NCI-H2196 treated with DMSO at 0.1 percent for 48 hours (cell line): Measurements from ENCODE around the gene GNAT3.

Experiments
- DNase-seq: peaks from one replicate; lab custom pipeline; 2025; ENCODE audit not compliant: unreplicated experiment; lab: John Stamatoyannopoulos, UW

GNAT3 gene

DNA sequence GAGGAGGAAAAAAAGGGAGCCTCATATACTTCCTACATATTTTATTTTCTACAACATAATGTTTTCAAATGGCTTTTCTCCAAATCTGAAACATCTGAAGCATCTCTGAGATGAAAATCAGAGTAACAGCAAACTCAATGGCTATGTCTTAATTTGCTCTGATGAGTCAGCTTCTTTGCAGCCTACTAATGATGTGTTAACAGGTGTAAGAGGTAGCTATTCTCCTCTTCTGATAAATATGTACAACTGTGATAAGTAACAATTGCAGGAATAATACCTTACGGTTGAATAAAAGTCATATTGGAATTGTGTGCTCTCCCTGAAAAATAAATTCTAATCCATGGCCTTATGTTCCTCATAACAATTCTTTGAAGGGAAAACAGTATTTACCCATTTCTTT, 45.2 kb downstream of the GNAT3 start:
- no peak for DNase-seq

DNA sequence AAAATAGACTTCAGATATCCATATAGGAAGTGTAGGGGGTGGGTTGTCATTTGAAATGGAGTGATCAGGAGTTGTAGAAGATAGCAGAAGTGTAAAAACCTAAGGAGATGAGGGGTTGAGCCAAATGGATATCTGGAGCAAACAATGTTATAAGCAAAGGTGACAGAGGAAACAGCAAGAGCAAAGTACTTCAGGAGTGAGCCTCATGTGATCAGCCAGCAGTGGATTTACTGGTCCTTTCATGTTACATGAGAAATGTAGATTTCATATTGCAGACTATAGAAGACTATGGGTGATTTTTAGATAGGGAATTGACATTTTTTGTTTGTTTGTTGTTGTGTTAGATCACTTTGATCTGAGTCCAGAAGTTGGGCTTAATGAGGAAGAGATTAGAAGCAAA, 47.7 kb downstream of the GNAT3 start:
- no peak for DNase-seq

DNA sequence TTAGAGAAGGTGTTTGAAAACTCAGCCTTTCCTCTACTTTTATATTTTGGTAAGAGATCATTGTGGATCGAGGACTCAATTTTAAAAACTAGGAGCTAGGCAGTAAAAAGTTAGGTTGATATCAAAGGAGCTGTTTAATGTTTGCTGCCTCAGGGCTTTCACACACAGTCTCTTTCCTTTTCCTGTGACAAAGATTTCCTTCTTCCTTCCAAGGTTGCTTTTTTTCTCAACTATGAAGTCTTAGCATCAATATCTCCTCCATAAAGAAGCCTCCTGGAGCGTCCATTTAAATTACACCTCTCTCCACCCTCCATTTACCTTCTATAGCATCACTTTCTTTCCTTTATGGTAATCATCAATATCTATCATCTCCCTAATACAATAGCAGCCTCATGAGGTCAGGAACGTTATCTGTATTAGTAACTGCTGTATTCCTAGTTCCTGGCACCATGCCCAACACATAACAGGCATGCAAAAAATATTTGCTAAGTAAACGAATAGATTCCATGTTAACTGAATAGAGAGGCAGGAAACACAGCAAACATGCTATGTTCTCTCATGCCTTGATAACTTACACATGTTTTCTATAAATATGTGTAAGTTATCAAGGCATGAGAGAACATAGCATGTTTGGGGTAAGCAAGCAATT, 48.5 kb downstream of the GNAT3 start:
- DNase-seq = no peak

DNA sequence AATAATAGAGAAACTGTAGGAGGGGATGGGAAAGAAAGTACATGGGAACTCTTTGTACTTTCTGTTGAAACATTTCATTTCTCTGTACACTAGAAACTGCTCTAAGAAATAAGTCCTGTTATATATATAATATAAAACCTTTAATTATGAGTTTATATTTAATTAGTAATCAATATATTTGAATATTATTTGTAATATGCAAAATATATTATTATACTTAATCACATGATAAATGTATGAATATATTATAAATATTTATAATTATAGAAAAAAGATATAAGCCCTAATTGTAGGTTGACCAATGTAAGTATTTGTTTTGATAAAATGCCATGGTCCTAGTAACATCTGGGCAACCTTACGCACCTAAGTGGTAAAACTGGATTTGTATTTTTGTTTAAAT, 51.0 kb downstream of the GNAT3 start:
- no peak for DNase-seq

DNA sequence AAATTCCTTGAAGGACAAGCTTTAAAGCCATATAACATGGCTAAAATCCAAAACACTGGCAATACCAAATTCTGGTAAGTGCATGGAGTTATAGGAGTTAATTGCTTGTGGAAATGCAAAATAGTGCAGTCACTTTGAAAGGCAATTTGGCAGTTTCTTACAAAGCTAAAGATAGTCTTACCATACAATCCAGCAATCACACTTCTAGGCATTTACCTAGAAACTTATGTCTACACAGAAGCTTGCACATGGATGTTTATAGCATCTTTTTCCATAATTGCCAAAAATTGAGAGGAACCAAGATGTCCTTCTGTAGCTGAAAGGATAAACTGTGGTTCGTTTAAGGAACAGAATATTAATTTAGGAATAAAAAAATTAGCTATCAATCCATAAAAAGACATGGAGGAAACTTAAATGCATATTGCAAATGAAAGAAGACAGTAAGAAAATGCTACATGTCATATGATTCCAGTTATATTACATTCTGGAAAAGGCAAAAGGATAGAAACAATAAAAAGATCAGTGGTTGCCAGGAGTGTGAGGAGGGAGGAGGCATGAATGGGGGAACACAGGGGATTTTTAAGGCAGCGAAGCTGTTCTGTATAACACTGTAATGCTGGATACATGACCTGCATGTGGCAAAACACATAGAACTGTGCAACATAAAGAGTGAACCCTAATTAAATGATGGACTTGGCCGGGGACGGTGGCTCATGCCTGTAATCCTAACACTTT, 51.9 kb downstream of the GNAT3 start:
- no peak for DNase-seq

DNA sequence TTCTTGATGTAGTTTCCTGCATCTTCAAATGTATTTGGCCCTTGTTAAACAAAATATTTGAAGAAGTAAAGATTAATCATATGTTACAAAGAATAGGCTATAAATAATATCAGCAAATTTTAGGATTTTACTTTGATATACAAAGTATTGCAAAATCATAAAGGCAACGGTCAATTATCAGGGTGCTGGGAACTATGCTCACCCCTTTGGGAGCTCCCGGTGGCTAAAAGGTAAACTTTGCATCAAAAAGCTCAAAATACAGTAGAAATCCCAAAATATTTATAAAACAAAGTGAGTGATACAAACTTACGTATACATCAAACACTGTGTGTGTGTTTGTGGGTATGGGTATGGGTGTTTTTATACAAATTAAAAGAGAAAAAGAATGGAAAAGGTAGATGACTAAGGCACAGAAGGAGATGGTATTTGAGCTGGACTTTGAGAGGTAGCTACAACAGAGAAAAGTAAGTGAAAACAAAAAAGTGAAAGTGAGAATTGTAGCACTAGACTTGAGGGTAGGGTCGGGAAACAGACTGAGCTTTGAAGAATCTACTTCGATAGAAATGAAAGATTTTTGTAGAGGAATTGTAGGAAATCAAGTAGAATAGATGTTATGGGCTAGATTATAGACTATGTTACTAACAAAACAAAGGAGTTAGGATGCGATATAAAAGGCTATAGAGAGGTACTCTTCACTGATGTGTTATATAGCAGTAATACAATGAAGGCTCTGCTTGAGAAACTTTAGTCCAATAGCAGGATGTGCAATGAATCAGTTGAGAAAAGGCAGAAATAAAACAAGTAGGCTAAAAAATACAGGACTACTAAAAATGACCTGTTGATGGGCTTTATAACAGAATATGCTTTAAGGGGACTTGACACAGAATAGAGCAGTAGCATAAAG, 52.8 kb downstream of the GNAT3 start:
- DNase-seq = no peak

DNA sequence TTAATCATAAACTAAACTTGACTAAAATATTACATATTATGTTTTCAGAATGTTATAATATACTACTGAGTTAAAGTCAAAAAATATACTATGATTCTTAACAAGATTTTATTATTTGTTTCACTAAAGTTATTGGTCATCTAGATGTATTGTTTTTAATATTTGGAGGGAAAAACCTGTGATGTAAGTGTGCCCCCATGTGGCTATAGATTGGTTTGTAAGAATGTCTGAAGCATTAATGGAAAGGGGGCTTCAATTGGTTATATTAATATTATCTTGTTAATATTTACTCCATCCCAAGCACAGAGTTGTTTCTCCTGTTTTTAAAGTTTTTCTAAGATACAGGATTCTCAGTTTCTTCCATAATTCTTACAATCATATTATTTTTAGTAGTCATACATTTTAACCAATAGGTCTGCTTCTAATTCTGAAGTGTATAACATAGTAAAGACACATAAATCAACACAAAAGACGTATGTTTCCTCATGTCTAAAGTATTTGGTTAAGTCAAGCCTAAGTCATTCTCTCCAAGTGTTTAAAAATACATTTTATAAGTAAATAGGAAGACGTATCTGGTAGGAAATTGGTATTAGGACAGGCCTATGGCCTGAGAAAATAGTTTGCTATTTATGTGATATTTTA, 58.0 kb downstream of the GNAT3 start:
- DNase-seq = no peak

DNA sequence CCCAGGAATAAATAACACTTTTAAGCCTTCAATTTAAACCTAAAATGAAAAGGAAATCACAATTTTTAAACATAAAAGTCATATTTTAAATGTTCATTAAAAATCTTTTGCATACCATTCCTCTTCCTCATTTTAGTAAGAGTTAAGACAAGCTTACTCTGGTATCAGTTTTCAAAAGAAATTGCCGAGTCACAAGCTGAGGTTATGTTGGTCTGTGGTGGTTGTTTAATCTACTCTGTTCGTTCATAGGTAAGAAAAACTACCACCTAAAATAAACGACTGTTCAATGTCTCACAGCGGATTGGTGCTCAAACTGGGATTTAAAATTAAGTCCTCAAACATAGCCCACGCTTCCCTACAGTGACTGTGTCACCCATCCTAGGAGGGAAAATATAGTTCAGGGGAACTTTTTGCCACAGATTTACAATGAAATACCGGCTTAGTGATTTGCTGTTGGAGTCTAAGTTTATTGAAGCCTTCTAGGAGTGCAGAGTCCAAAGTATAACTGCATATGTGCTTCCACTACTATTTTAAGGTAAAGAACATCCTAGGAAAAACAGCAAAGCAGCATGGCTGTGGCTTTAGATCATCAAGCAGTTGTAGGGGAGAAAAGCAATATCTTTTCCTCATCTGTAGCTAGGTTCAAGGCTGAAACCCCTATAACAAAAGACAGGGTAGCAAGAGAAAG, 61.1 kb downstream of the GNAT3 start:
- no peak for DNase-seq

DNA sequence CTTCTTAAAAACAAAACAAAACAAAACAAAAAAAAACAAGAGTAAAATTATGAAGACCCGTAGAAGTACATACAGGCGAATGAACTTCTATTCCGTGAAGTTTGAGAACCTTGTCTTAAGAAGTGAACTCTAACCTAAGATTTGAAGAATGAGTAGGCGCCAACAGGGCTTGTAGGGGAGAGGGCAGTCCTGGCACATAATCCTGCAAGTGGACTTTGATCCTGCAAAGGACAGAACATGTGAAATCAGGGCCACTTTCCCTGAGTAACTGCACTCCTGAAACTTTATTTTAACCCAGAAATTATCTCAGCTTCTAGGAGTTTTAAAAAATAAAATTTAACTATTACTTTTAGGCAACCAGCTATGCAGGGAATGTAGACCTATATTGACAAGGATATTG, 62.0 kb downstream of the GNAT3 start:
- DNase-seq = no peak

DNA sequence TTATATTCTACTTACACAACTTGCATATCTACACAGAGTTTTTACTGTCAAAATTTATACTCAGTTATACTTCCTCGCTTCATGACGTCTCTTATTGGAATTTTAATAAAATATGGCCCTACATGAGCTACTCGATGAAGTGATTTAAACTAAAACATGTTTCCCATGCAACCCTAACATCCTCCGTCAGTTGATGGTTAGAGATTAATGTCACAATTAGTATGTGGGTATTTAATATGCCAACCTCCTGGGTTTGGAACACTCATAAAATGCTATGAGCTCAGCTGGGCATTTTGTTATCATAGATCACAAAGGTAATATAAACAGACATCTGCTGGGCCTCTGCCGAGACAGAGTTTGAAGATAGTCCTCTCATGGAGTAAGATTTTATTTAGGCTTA, 66.5 kb downstream of the GNAT3 start:
- DNase-seq = no peak

DNA sequence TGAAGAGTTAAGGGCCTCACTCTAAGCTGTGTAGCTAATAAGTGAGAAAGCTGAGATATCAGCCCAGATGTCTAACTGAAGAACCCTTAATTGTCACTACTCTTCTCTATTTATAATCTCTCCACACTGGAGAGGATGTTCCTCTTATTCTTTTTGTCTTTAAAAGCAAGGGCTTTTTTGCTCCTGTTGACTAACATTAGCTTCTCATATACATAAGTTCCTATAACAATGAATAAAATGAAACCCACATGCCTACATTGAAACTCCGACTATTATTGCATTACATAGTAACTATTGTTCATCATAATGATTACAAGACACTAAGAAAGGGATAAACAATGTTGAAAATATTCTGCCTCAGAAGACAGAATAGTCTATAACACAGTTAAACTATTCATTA, 67.1 kb downstream of the GNAT3 start:
- no peak for DNase-seq

DNA sequence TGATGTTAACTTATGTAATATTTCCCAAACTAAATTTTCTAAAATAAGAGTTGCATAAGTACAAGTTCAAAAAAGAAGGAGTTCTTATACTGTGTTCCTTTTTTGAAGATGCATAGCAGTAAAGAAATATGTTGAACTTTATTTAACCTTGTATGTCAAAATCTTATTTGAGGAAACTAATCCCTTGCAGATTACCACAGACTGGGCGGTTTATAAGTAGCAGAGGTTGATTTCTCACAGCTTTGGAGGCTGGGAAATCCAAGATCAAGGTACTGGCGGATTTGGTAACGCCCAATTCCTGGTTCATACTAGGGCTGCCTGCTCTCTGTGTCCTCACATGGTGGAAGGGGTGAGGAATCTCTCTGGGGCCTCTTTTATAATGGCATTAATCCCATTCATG, 68.5 kb downstream of the GNAT3 start:
- DNase-seq = no peak

DNA sequence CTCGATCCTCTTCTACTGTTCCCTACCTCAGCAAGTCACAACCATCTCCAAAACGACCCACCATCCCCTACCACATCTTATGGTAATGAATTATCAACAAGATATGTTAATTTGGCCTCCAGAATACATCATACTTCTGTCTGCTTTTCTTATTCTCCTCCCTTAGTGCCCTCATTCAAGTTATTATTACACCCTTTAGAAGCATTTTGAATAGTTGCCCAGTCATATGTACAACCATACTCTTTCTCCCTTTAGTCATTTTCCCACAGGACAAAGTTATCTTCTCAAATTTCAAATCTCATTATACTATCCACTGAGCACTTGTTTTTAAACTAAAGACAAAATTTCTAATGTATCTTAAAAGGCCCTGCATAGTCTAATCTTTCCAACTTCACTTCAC, 71.0 kb downstream of the GNAT3 start:
- no peak for DNase-seq

DNA sequence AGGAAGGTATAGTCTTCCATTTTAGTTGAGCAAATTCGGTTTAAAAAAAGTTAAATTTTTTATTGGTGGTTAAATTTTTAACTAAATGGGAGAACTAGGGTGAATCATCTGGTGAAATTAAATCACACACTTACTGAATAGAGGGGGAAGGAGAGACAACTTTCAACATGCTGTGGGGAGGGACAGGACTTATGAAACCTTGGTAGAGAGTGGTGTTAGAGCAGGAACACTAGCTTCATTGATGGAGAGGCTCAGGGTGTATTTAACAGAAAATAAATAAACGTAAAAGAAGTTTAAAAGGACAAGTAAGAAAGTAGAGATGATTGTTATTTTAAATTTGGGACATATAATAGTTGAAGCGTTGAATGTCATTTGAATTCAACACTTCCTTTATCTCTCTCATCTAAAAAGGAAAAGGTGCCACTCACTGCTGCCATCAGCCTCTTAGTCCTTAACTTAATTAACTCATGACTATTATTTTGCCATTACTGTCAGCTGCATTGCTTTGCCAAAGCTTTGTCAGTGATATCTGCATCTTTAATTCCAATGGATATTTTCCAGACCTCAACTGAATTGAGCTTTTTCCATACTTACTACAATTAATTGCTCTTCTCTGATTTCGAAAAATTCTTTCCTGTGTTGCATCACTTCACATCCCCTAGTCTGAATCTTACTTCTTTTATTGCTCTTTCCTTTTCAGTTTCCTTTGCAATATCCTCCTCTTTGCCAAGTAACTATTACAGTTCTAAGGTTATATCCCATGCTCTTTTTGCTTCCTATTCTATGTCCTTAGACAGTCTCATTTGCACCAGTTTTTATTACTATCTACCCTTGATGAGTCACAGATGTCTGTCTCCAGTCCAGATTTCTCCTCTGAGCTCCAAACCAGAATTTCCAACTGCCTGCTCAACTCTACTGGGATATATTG, 71.7 kb downstream of the GNAT3 start:
- no peak for DNase-seq

DNA sequence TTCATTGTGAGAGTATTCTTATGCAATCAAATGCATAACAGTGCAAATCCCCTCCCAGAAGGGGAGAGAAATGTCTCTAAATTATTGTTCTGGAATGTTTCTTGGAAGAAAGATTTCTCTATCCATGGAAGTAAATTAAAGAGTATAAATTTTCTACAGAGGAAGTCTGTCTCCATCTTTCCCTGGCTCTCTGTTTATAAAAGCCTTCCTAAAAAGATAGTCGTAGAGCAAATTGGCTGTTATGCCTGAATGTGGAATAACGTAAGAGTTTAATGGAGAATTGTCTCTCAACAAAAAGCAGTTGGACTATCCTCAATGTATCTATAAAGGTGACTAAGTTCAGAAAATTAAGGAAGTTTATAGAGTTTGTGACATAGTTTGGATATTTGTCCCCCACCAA, 76.3 kb downstream of the GNAT3 start:
- no peak for DNase-seq

DNA sequence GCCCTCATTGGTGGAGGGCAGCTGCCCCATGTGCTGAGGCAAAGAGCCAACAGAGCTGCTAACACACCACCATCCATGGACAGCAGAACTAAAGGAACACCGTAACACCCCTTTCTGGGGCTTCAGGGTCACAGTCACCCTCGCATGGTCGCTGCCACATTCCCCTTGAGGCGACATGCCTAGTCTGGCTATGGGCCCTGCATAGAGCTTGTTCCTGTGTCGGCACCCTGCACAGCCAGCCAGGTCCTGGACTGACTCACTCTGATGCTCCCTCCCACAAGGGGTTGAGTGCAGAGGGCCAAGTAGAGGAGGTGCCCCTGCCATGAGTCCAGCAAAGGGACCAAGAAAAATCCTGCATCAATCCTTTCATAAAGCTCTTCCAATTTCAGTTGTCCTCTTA, 77.8 kb downstream of the GNAT3 start:
- DNase-seq = no peak

DNA sequence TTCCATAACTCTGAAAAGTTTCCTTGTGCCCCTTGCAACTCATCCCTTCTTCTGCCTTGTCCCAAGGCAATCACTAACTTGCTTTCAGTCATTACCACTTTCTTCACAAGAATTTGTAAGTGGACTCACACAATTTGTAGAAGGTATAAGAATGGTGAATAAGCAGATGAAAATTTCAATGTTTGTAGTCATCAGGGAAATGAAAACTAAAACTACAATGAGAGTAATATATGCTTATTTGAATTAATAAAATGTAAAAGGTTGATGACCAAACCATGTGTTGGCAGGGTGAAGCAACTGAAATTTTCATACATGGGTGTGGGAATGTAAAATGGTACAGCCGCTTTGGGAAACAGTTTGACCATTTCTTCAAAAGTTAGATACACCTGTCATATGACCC, 79.7 kb downstream of the GNAT3 start:
- DNase-seq = no peak

DNA sequence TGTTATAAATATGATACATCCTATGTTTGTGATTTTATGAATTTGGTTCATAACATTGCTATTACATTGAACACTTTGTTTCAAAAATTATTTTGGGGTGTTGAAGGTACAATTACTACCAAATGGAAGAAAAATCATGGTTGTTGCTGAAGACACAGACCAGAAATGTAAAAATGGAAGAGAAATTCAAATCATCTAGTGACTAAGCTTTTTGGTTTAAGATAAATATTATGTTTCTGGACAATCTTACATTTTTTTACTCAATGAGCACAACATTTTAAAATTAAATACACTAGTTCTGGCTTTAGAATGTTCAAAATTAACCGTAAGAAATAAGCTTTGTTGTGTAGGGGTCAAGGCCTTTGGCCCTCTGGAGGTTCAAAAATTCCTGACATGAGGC, 82.7 kb downstream of the GNAT3 start:
- no peak for DNase-seq

DNA sequence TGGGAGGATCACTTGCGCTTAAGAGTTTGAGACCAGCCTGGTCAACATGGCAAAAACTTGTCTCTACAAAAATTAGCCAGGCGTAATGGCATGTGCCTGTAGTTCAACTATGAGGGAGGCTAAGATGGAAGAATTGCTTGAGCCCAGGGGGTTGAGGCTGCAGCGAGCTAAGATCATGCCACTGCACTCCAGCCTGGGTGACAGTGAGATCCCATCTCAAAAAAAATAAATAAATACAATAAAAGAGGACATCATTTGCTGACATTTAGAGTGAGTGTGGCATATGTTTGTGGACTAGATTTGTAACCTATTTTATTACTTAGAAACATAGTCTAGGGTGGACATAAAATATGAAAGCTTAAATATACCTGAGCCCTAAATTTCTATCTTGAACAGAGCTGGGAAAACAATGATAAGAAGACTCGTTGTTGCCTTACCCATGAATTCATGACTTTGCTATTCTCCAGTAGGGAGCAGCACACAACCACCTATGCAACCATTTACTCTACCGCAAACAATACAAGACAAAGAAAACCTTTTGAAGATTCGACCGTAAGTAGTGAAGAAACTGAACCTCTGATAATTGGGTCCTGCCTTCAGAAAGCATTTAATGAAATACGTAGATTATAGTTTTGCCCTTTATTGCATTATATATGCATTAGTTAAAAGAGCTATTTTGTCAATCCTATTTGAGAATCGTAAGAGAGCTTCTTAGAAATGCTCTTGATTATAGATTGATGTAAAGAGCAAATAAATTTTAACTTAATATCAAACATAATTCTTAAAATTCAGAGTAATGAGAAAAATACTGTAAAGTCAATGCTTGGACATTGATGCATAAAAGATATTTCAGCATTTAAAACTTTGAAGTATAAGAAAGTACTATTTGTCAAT, 83.5 kb downstream of the GNAT3 start:
- no peak for DNase-seq
